OCI-LY1 (cell line): ENCODE measurements around the gene RUSC2.

ENCODE experiments used
- CTCF ChIP-seq: fragments of 200-600 bp; sonication (generic), shearing (Covaris generic); IDR thresholded peaks from 2 replicates; pipeline ENCODE4 v1.5.1; 2017; ENCODE audit warnings: mild to moderate bottlenecking, antibody characterized with exemption, low read length, moderate library complexity, mixed read lengths
- EZH2 ChIP-seq: fragments of 200-600 bp; sonication (generic), shearing (Covaris generic); IDR thresholded peaks from 2 replicates; pipeline ENCODE4 v1.8.0; 2017; ENCODE audit warnings: borderline replicate concordance, mixed run types, mild to moderate bottlenecking, antibody characterized with exemption, low read length, moderate library complexity, mixed read lengths

GRCh38 chr9:35490910-35491465, 1.1 kb downstream of the RUSC2 start:
- no peak for TF ChIP-seq CTCF
- TF ChIP-seq EZH2, result no peak
